Measurements from ENCODE around the gene GAGE12J.
"Not testable (repeated sequence)": the region's sequence is repeated elsewhere in the genome, so short reads cannot be mapped to it uniquely, and the experiment has no call there.

GAGE12J gene

GRCh38 chrX:49290215-49290614, 31.6 kb upstream of the GAGE12J start:
- CTCF ChIA-PET, result interaction anchor here (1.7 kb wide), 1 partner anchor 549 kb away, joined by 4 read pairs; no protein-coding TSS in a partner anchor
- POLR2A ChIA-PET, result no interaction called here
- no peak for DNase-seq (ENCODE audit: low read depth, low spot score)
- H3K4me3 ChIP-seq (ENCODE audit: low read depth, low read length), result no peak overlapping the region
- TF ChIP-seq CTCF (IDR thresholded peaks at IDR 0.05; ENCODE audit: insufficient read depth, low read length, missing control alignments), result no peak

- H3K4me3 ChIP-seq (ENCODE audit: low read depth, low read length), result no peak overlapping the region
- POLR2A ChIA-PET, result no interaction called here
- DNase-seq (ENCODE audit: low read depth, low spot score), result no peak
- TF ChIP-seq CTCF (IDR thresholded peaks at IDR 0.05; ENCODE audit: insufficient read depth, low read length, missing control alignments), result peak; percentile 66
- CTCF ChIA-PET, result interaction anchor here (1.2 to 2.4 kb wide), 6 partner anchors 11 to 547 kb away, joined by 3 to 11 read pairs (median 4); no protein-coding TSS in a partner anchor
Observed at GRCh38 chrX:49291615-49292337, 30.1 kb upstream of the GAGE12J start.

GRCh38 chrX:49292400-49293362, 29.2 kb upstream of the GAGE12J start:
- TF ChIP-seq CTCF (IDR thresholded peaks at IDR 0.05; ENCODE audit: insufficient read depth, low read length, missing control alignments), result no peak
- ChIA-PET POLR2A (interaction anchor here (0.6 kb wide), 1 partner anchor 11 kb away, joined by 6 read pairs; no protein-coding TSS in a partner anchor), CTCF (interaction anchor here (1.2 to 2.4 kb wide), 5 partner anchors 12 to 464 kb away, joined by 3 to 11 read pairs (median 5); no protein-coding TSS in a partner anchor)
- H3K4me3 ChIP-seq (ENCODE audit: low read depth, low read length), result no peak overlapping the region
- no peak for DNase-seq (ENCODE audit: low read depth, low spot score)

GRCh38 chrX:49299293-49299692, 22.5 kb upstream of the GAGE12J start:
- CTCF ChIA-PET; POLR2A ChIA-PET; H3K4me3 ChIP-seq (ENCODE audit: low read depth, low read length); DNase-seq (ENCODE audit: low read depth, low spot score): not testable (repeated sequence)

- TF ChIP-seq CTCF (IDR thresholded peaks at IDR 0.05; ENCODE audit: insufficient read depth, low read length, missing control alignments), result no peak
- ChIA-PET POLR2A (no interaction called here), CTCF (interaction anchor here (0.6 kb wide), 1 partner anchor 1728 kb away, joined by 4 read pairs; no protein-coding TSS in a partner anchor)
- H3K4me3 ChIP-seq (ENCODE audit: low read depth, low read length), result no peak overlapping the region
- no peak for DNase-seq (ENCODE audit: low read depth, low spot score)
Observed at GRCh38 chrX:49300703-49301102, 21.1 kb upstream of the GAGE12J start.

- no peak for TF ChIP-seq CTCF (IDR thresholded peaks at IDR 0.05; ENCODE audit: insufficient read depth, low read length, missing control alignments)
- ChIA-PET POLR2A (no interaction called here), CTCF (no interaction called here)
- H3K4me3 ChIP-seq (ENCODE audit: low read depth, low read length), result no peak within 1 kb of the TSS
- no peak for DNase-seq (ENCODE audit: low read depth, low spot score)
Observed at GRCh38 chrX:49303346-49303745, 18.5 kb upstream of the GAGE12J start, which contains the start of gene GAGE10. Gene GAGE10 (plus strand): TSS chrX:49303646. CDS start chrX:49304860, 1,214 bp downstream.

GRCh38 chrX:49307775-49308174, 14.1 kb upstream of the GAGE12J start:
- CTCF ChIA-PET, POLR2A ChIA-PET: not testable (repeated sequence)

More at GRCh38 chrX:49307775-49308174, 14.1 kb upstream of the GAGE12J start:
- DNase-seq (ENCODE audit: low read depth, low spot score); H3K4me3 ChIP-seq (ENCODE audit: low read depth, low read length): not testable (repeated sequence)
